HCT116 (cell line): ENCODE results near the gene TOMM40.

Source experiments
- JUND ChIP-seq: IDR thresholded peaks from 2 replicates; pipeline ENCODE4 v1.6.1; 2012
- POLR2AphosphoS5 ChIP-seq: IDR thresholded peaks from 2 replicates; pipeline ENCODE4 v1.6.1; 2011; ENCODE audit warnings: mild to moderate bottlenecking, low read depth, low read length, moderate library complexity
- TF ChIP-seq, protein P1 (sequence below), 3 experiments: fragments of 200-600 bp in 1 of 3; sonication (generic) in 1 of 3; IDR thresholded peaks in 2 of 3; conservative IDR thresholded peaks in 1 of 3; 2 replicates each; pipeline ENCODE4 v1.5.1; 2012 to 2017; ENCODE audit warnings: low read depth in 2 of 3, low read length in 2 of 3, antibody characterized with exemption in 1 of 3, borderline replicate concordance in 1 of 3, control low read depth in 1 of 3, mild to moderate bottlenecking in 1 of 3, mixed read lengths in 1 of 3, mixed run types in 1 of 3, moderate library complexity in 1 of 3; ENCODE audit not compliant: insufficient read depth in 1 of 3
- TF ChIP-seq, protein P2 (sequence below): IDR thresholded peaks from 2 replicates; pipeline ENCODE4 v1.6.1; 2012; ENCODE audit warnings: low read depth

DNA sequence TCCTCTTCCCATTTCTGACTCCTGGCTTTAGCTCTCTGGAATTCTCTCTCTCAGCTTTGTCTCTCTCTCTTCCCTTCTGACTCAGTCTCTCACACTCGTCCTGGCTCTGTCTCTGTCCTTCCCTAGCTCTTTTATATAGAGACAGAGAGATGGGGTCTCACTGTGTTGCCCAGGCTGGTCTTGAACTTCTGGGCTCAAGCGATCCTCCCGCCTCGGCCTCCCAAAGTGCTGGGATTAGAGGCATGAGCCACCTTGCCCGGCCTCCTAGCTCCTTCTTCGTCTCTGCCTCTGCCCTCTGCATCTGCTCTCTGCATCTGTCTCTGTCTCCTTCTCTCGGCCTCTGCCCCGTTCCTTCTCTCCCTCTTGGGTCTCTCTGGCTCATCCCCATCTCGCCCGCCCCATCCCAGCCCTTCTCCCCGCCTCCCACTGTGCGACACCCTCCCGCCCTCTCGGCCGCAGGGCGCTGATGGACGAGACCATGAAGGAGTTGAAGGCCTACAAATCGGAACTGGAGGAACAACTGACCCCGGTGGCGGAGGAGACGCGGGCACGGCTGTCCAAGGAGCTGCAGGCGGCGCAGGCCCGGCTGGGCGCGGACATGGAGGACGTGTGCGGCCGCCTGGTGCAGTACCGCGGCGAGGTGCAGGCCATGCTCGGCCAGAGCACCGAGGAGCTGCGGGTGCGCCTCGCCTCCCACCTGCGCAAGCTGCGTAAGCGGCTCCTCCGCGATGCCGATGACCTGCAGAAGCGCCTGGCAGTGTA, 17.2 kb downstream of the TOMM40 start:
- TF ChIP-seq, protein P1, sequence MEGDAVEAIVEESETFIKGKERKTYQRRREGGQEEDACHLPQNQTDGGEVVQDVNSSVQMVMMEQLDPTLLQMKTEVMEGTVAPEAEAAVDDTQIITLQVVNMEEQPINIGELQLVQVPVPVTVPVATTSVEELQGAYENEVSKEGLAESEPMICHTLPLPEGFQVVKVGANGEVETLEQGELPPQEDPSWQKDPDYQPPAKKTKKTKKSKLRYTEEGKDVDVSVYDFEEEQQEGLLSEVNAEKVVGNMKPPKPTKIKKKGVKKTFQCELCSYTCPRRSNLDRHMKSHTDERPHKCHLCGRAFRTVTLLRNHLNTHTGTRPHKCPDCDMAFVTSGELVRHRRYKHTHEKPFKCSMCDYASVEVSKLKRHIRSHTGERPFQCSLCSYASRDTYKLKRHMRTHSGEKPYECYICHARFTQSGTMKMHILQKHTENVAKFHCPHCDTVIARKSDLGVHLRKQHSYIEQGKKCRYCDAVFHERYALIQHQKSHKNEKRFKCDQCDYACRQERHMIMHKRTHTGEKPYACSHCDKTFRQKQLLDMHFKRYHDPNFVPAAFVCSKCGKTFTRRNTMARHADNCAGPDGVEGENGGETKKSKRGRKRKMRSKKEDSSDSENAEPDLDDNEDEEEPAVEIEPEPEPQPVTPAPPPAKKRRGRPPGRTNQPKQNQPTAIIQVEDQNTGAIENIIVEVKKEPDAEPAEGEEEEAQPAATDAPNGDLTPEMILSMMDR (IDR thresholded peaks at IDR 0.05 in 2 of 3, conservative IDR thresholded peaks at IDR 0.05 in 1 of 3; ENCODE audit: borderline replicate concordance in 1 of 3, insufficient read depth in 1 of 3, low read depth in 2 of 3, low read length in 2 of 3) = no peak
- TF ChIP-seq POLR2AphosphoS5 = no peak
- no peak for TF ChIP-seq JUND
- TF ChIP-seq, protein P2, sequence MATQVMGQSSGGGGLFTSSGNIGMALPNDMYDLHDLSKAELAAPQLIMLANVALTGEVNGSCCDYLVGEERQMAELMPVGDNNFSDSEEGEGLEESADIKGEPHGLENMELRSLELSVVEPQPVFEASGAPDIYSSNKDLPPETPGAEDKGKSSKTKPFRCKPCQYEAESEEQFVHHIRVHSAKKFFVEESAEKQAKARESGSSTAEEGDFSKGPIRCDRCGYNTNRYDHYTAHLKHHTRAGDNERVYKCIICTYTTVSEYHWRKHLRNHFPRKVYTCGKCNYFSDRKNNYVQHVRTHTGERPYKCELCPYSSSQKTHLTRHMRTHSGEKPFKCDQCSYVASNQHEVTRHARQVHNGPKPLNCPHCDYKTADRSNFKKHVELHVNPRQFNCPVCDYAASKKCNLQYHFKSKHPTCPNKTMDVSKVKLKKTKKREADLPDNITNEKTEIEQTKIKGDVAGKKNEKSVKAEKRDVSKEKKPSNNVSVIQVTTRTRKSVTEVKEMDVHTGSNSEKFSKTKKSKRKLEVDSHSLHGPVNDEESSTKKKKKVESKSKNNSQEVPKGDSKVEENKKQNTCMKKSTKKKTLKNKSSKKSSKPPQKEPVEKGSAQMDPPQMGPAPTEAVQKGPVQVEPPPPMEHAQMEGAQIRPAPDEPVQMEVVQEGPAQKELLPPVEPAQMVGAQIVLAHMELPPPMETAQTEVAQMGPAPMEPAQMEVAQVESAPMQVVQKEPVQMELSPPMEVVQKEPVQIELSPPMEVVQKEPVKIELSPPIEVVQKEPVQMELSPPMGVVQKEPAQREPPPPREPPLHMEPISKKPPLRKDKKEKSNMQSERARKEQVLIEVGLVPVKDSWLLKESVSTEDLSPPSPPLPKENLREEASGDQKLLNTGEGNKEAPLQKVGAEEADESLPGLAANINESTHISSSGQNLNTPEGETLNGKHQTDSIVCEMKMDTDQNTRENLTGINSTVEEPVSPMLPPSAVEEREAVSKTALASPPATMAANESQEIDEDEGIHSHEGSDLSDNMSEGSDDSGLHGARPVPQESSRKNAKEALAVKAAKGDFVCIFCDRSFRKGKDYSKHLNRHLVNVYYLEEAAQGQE = no peak
